ENCODE measurements around the gene FLYWCH1.
A peak's percentile ranks its signal among the peaks of the same experiment; 100 is the strongest.

FLYWCH1 gene

GRCh38 chr16:2900526-2901075 is 11.1 kb upstream of the FLYWCH1 start:
- H3K27ac Mint-ChIP-seq = no peak overlapping the region
- H3K36me3 Mint-ChIP-seq (ENCODE audit: low read depth) = peaks cover 4% of the 10 kb centered on the region
- no peaks in the 10 kb centered on the region for H3K9me3 Mint-ChIP-seq
- H3K4me1 Mint-ChIP-seq = peaks cover 6% of the 10 kb centered on the region
- TF ChIP-seq CTCF (IDR thresholded peaks at IDR 0.05; ENCODE audit: unreplicated experiment in 3 of 3) = no peak
- H3K27me3 Mint-ChIP-seq (ENCODE audit: low read depth) = no peaks in the 10 kb centered on the region
- H3K4me3 Mint-ChIP-seq = no peak overlapping the region

DNA sequence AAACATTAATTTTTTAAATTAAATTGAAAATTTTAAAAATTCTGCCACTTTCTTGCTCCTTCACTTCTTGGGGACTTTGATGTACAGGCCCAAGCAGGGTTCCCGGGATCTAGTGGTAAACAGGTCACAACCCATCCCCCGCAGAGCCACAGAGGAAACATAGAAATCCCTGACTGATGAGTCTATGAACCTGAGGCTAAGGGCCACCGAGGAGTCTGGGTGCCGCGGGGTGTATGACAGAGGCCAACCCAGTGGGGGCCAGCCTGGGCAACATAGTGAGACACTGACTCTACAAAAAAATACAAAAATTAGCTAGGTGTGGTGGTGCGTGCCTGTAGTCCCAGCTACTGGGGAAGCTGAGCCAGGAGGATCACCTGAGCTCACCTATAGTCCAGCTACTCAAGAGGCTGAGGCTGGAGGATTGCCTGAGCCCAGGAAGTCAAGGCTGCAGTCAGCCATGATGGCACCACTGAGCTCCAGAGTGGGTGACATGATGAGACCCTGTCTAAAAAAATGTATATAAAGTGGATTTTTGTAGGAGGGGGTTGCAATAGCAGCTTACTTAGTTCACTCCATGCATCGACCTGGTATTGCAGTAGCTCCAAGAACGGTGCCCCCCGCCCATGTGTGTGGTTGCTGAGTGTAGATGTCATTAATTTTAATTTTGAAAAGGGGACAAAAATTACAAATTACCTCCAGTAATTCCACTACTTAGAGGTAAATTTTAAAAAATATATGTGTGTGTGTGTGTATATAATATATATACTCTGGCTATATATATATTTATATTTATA is 9.2 kb upstream of the FLYWCH1 start:
- Mint-ChIP-seq H3K4me1 (peaks cover 13% of the 10 kb centered on the region), H3K27me3 (ENCODE audit: low read depth) (no peaks in the 10 kb centered on the region), H3K36me3 (ENCODE audit: low read depth) (peaks cover 4% of the 10 kb centered on the region), H3K9me3 (no peaks in the 10 kb centered on the region), H3K27ac (no peak overlapping the region), H3K4me3 (peak overlapping the region in 2 of 3 experiments; percentile 71 to 72)
- no peak for TF ChIP-seq CTCF (IDR thresholded peaks at IDR 0.05; ENCODE audit: unreplicated experiment in 3 of 3)

DNA sequence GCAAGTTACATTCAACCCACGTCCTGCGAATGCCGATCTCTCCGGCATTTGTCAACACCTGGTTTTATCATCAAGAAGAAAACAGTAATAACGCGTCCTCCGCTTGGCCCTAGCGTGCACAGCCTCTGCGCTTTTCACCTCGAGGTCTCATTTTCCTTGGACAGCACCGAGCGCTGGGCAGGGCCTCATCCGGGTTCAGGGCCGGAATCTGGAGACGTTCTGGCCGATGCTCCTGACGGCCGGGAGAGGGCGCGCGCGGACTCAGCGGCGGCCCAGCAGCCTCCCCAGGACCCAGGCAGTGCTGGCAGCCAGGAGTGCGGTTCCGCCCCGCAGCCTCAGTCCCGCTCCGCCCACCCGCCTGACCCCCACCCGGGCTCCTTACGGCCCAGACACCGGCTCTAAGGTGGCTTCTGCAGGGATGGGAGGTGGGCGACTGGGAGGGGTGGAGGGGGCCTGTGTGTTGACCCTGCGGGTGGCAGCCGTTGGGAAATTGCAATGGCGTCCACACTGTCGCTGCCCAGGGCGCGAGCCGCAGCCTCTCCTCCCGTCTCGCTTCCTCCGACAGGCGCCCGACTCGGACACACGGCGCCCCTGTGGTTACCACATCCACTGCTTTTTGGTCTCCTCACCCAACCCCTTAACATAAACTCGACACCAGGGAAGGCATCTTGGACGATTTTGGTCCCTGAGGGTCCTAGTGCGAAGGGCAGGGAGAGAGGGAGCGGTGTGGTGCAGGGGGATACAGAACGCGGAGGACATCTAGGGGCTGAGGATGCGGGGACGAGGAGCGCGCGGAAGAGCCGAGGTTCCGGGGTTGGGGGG is 7.4 kb upstream of the FLYWCH1 start:
- Mint-ChIP-seq H3K27ac (peak overlapping the region; percentile 62 to 92 (median 87)), H3K4me3 (peak overlapping the region; percentile 93 to 99 (median 97)), H3K9me3 (no peaks in the 10 kb centered on the region), H3K36me3 (ENCODE audit: low read depth) (peaks cover 4% of the 10 kb centered on the region), H3K27me3 (ENCODE audit: low read depth) (no peaks in the 10 kb centered on the region), H3K4me1 (peaks cover 13% of the 10 kb centered on the region)
- TF ChIP-seq CTCF (IDR thresholded peaks at IDR 0.05; ENCODE audit: unreplicated experiment in 3 of 3) = peak; percentile 96 to 98 (median 96)

- H3K4me3 Mint-ChIP-seq = peak overlapping the region; percentile 93 to 99 (median 97)
- no peak for TF ChIP-seq CTCF (IDR thresholded peaks at IDR 0.05; ENCODE audit: unreplicated experiment in 3 of 3)
- H3K9me3 Mint-ChIP-seq = no peaks in the 10 kb centered on the region
- H3K36me3 Mint-ChIP-seq (ENCODE audit: low read depth) = peaks cover 4% of the 10 kb centered on the region
- no peaks in the 10 kb centered on the region for H3K27me3 Mint-ChIP-seq (ENCODE audit: low read depth)
- peaks cover 13% of the 10 kb centered on the region for H3K4me1 Mint-ChIP-seq
- H3K27ac Mint-ChIP-seq = peak overlapping the region; percentile 62 to 89 (median 87)
Measured at GRCh38 chr16:2904922-2905240, 6.8 kb upstream of the FLYWCH1 start.

GRCh38 chr16:2905241-2905987 is 6.3 kb upstream of the FLYWCH1 start:
- peaks cover 4% of the 10 kb centered on the region for H3K36me3 Mint-ChIP-seq (ENCODE audit: low read depth)
- peak overlapping the region; percentile 28 to 86 (median 84) for H3K27ac Mint-ChIP-seq
- TF ChIP-seq CTCF (IDR thresholded peaks at IDR 0.05; ENCODE audit: unreplicated experiment in 3 of 3) = no peak
- peaks cover 13% of the 10 kb centered on the region for H3K4me1 Mint-ChIP-seq
- H3K9me3 Mint-ChIP-seq = no peaks in the 10 kb centered on the region
- peaks cover 3% of the 10 kb centered on the region for H3K27me3 Mint-ChIP-seq (ENCODE audit: low read depth)
- peak overlapping the region; percentile 93 to 99 (median 97) for H3K4me3 Mint-ChIP-seq

Data from nephron (organoid).